IMR-90 (cell line): ENCODE measurements around the gene SS18L1. TPM values are rescaled to one million over a fixed set of nuclear protein-coding genes. Genes with fewer than 3 reads are reported as not detected.

ENCODE experiments used
- ATAC-seq: fragments of 200-7000 bp; cut with Tn5 transposase; 2 replicates; pipeline ENCODE4 v1.9.1; 2020; ENCODE audit warnings: low read depth, mild to moderate bottlenecking, moderate library complexity
- BruUV-seq: library from RNA; stranded (reverse); fragments of 400-500 nt; replicated peaks from 2 replicates; lab custom pipeline; 2021; lab: Mats Ljungman, UMichigan
- CTCF ChIA-PET: fragments of 300-600 bp; formaldehyde crosslinking; extraction: SDS; loops from one replicate; lab custom pipeline; 2021; ENCODE audit warnings: antibody characterized with exemption; lab: Yijun Ruan, JAX
- POLR2A ChIA-PET: fragments of 300-600 bp; sonication (Branson Sonifier 250); formaldehyde crosslinking; loops from one replicate; lab custom pipeline; 2022; ENCODE audit warnings: antibody characterized with exemption; ENCODE audit not compliant: unreplicated experiment; lab: Charles Lee
- DNase-seq: peaks from one replicate; pipeline ENCODE4 v3.0.0; 2013
- H2AFZ ChIP-seq: replicated peaks from 2 replicates; pipeline ENCODE3; 2013; ENCODE audit warnings: low read length, mild to moderate bottlenecking; ENCODE audit not compliant: poor library complexity
- H2AK5ac ChIP-seq: 2 replicates; pipeline ENCODE4 v1.6.1; 2013; ENCODE audit warnings: low read depth, low read length, inconsistent platforms
- H2AK9ac ChIP-seq: replicated peaks from 2 replicates; pipeline ENCODE3; 2013; ENCODE audit warnings: mild to moderate bottlenecking, low read depth, low read length, moderate library complexity; ENCODE audit not compliant: poor library complexity
- H2BK120ac ChIP-seq: 2 replicates; pipeline ENCODE4 v1.6.1; 2013; ENCODE audit warnings: low read depth, low read length, inconsistent platforms
- H2BK15ac ChIP-seq: 3 replicates; pipeline ENCODE4 v1.6.1; 2013; ENCODE audit warnings: low read depth, low read length, inconsistent platforms
- H2BK20ac ChIP-seq: 2 replicates; pipeline ENCODE4 v1.6.1; 2013; ENCODE audit warnings: low read depth, mild to moderate bottlenecking, inconsistent platforms, low read length, moderate library complexity
- H2BK5ac ChIP-seq: 2 replicates; pipeline ENCODE4 v1.6.1; 2013; ENCODE audit warnings: mild to moderate bottlenecking, low read depth, low read length, inconsistent platforms; ENCODE audit not compliant: poor library complexity, severe bottlenecking
- H3K14ac ChIP-seq: replicated peaks from 2 replicates; pipeline ENCODE4 v1.6.1; 2013; ENCODE audit warnings: low read depth, low read length, inconsistent platforms
- H3K18ac ChIP-seq: 2 replicates; pipeline ENCODE4 v1.6.1; 2013; ENCODE audit warnings: low read depth, low read length, control low read depth
- H3K23ac ChIP-seq: 2 replicates; pipeline ENCODE4 v1.6.1; 2013; ENCODE audit warnings: low read depth, low read length, inconsistent platforms
- H3K27ac ChIP-seq: 2 replicates; pipeline ENCODE4 v1.5.1; 2013; ENCODE audit warnings: mild to moderate bottlenecking, control low read depth, low read length; ENCODE audit not compliant: insufficient read depth
- H3K27me3 ChIP-seq: 2 replicates; pipeline ENCODE4 v1.6.1; 2013; ENCODE audit warnings: low read length; ENCODE audit not compliant: control insufficient read depth, insufficient read depth
- H3K36me3 ChIP-seq: 2 replicates; pipeline ENCODE4 v1.6.1; 2013; ENCODE audit warnings: low read length, mixed read lengths; ENCODE audit not compliant: control insufficient read depth, insufficient read depth
- H3K4ac ChIP-seq: 2 replicates; pipeline ENCODE4 v1.6.1; 2013; ENCODE audit warnings: low read depth, low read length, inconsistent platforms
- H3K4me1 ChIP-seq: 2 replicates; pipeline ENCODE4 v1.6.1; 2013; ENCODE audit warnings: low read length, mixed read lengths; ENCODE audit not compliant: control insufficient read depth, insufficient read depth
- H3K4me2 ChIP-seq: 2 replicates; pipeline ENCODE4 v1.6.1; 2013; ENCODE audit warnings: low read depth, mild to moderate bottlenecking, control low read depth, low read length, moderate library complexity
- H3K4me3 ChIP-seq: 2 replicates; pipeline ENCODE4 v1.5.1; 2013; ENCODE audit warnings: low read depth, mild to moderate bottlenecking, control low read depth, low read length, moderate library complexity; ENCODE audit not compliant: insufficient read depth
- H3K56ac ChIP-seq: 2 replicates; pipeline ENCODE4 v1.6.1; 2013; ENCODE audit warnings: low read length, inconsistent platforms; ENCODE audit not compliant: insufficient read depth; ENCODE audit errors: extremely low read depth
- H3K79me1 ChIP-seq, 2 experiments: 2 replicates each; pipeline ENCODE4 v1.6.1; 2013; ENCODE audit warnings: low read length in 2 of 2, inconsistent platforms in 1 of 2, low read depth in 1 of 2
- H3K9ac ChIP-seq: 2 replicates; pipeline ENCODE4 v1.6.1; 2013; ENCODE audit warnings: low read depth, low read length, control low read depth
- H3K9me1 ChIP-seq: 2 replicates; pipeline ENCODE4 v1.6.1; 2013; ENCODE audit warnings: low read length, inconsistent platforms; ENCODE audit not compliant: insufficient read depth
- H3K9me3 ChIP-seq: 2 replicates; pipeline ENCODE4 v1.6.1; 2013; ENCODE audit warnings: low read length; ENCODE audit not compliant: control insufficient read depth, insufficient read depth
- H4K20me1 ChIP-seq: 2 replicates; pipeline ENCODE4 v1.6.1; 2013; ENCODE audit warnings: low read length, inconsistent platforms; ENCODE audit not compliant: insufficient read depth
- H4K5ac ChIP-seq: 2 replicates; pipeline ENCODE4 v1.6.1; 2013; ENCODE audit warnings: mild to moderate bottlenecking, low read depth, low read length, control low read depth
- H4K8ac ChIP-seq, 2 experiments: 2 replicates each; pipeline ENCODE4 v1.6.1; 2013; ENCODE audit warnings: low read depth in 2 of 2, low read length in 2 of 2, control low read depth in 1 of 2, inconsistent platforms in 1 of 2
- H4K91ac ChIP-seq: 2 replicates; pipeline ENCODE4 v1.6.1; 2013; ENCODE audit warnings: low read depth, low read length, inconsistent platforms; ENCODE audit not compliant: insufficient read depth
- BHLHE40 ChIP-seq: fragments of 150-350 bp; IDR thresholded peaks from 2 replicates; pipeline ENCODE4 v1.6.1; 2016; ENCODE audit warnings: mild to moderate bottlenecking, low read depth, low read length
- CEBPB ChIP-seq: IDR thresholded peaks from 2 replicates; pipeline ENCODE4 v1.6.1; 2012; ENCODE audit warnings: low read depth, low read length, improper control_type of control experiment
- CHD1 ChIP-seq: IDR thresholded peaks from 2 replicates; pipeline ENCODE4 v1.6.1; 2012; ENCODE audit warnings: low read depth, low read length, improper control_type of control experiment
- FOS ChIP-seq: fragments of 150-350 bp; IDR thresholded peaks from 2 replicates; pipeline ENCODE4 v1.6.1; 2016; ENCODE audit warnings: low read depth, low read length
- MAZ ChIP-seq: IDR thresholded peaks from 2 replicates; pipeline ENCODE4 v1.6.1; 2012; ENCODE audit warnings: low read depth, mild to moderate bottlenecking, low read length, improper control_type of control experiment, moderate library complexity, borderline replicate concordance
- MXI1 ChIP-seq: IDR thresholded peaks from 2 replicates; pipeline ENCODE4 v1.6.1; 2012; ENCODE audit warnings: low read depth, mild to moderate bottlenecking, low read length, moderate library complexity, borderline replicate concordance
- POLR2A ChIP-seq: IDR thresholded peaks from 2 replicates; pipeline ENCODE4 v1.6.1; 2012; ENCODE audit warnings: mild to moderate bottlenecking, low read depth, low read length
- RAD21 ChIP-seq: IDR thresholded peaks from 2 replicates; pipeline ENCODE4 v1.6.1; 2012; ENCODE audit warnings: low read length, improper control_type of control experiment
- SMC3 ChIP-seq: fragments of 150-350 bp; IDR thresholded peaks from 2 replicates; pipeline ENCODE4 v1.6.1; 2016; ENCODE audit warnings: low read depth, mild to moderate bottlenecking, antibody characterized with exemption, low read length, moderate library complexity
- WGBS, 2 experiments: methylation state at CpG; one replicate each; pipeline versions ENCODE4 v1.1.5 to v1.1.7; 2013; ENCODE audit warnings: missing lambda C conversion rate in 2 of 2; ENCODE audit not compliant: insufficient read length in 1 of 2; ENCODE audit errors: extremely low coverage in 2 of 2; 5-methylcytosine and 5-hydroxymethylcytosine counted together
- dilution Hi-C: fragments of 300-500 bp; cut with HindIII; formaldehyde crosslinking; loops from one replicate; pipeline ENCODE4 v1.14.3; 2018; ENCODE audit warnings: low sequenced_read_pairs; ENCODE audit not compliant: unreplicated experiment
- in situ Hi-C: fragments of 300-500 bp; cut with MboI; formaldehyde crosslinking; loops from 3 replicates; pipeline ENCODE4 v1.14.3; 2019; ENCODE audit warnings: low sequenced_read_pairs, inconsistent platforms, mixed read lengths
- intact Hi-C: fragments of 100-400 bp; cut with micrococcal nuclease; formaldehyde crosslinking; loops from 2 replicates; pipeline ENCODE4 v1.10.0; 2022
- polyA plus RNA-seq, 3 experiments: library from polyadenylated mRNA; depleted of rRNA; stranded (reverse); fragments of >200 nt; gene quantifications; 2 replicates each; pipeline ENCODE4 v1.2.3, GENCODE V29; 2012; ENCODE audit warnings: low replicate concordance in 1 of 3
- total RNA-seq: library from RNA; depleted of rRNA; stranded (reverse); fragments of >200 nt; gene quantifications from 2 replicates; pipeline ENCODE4 v1.2.3, GENCODE V29; 2012
- TF ChIP-seq, protein P1 (sequence below): fragments of 150-350 bp; IDR thresholded peaks from 2 replicates; pipeline ENCODE4 v1.6.1; 2016; ENCODE audit warnings: low read depth, mild to moderate bottlenecking, low read length, moderate library complexity, borderline replicate concordance

SS18L1 gene
- total and polyA plus RNA-seq, 2 of the 4 experiments (the other 2 are of a cell fraction): 8.1 to 12.2 TPM

- Histone ChIP-seq H3K4me1 (no peaks in the 10 kb centered on the region), H3K4ac (no peak overlapping the region), H2AK9ac (no peak overlapping the region), H2BK120ac (no peak overlapping the region), H2BK20ac (no peak overlapping the region), H3K18ac (no peak overlapping the region), H3K9me3 (no peaks in the 10 kb centered on the region), H2AK5ac (no peak overlapping the region), H3K27ac (no peak overlapping the region), H3K36me3 (no peaks in the 10 kb centered on the region), H2BK5ac (no peak overlapping the region), H4K8ac (no peak overlapping the region), H4K5ac (no peak overlapping the region), H3K9me1 (no peaks in the 10 kb centered on the region), H3K23ac (no peak overlapping the region), H3K27me3 (peaks cover 32% of the 10 kb centered on the region), H3K14ac (no peak overlapping the region), H2BK15ac (no peak overlapping the region), H3K79me1 (no peaks in the 10 kb centered on the region; a peak in 1 of 4 replicates), H3K4me2 (no peak overlapping the region), H4K20me1 (no peaks in the 10 kb centered on the region; the same call in none of the 2 replicates), H3K9ac (no peak overlapping the region), H2AFZ (no peak overlapping the region), H3K4me3 (no peak overlapping the region), H3K56ac (no peak overlapping the region), H4K91ac (no peak overlapping the region)
- dilution Hi-C loops: no loop called here
- intact Hi-C loops: no loop called here
- TF ChIP-seq SMC3: no peak
- no peak for TF ChIP-seq RAD21
- TF ChIP-seq FOS: no peak
- no peak for TF ChIP-seq MXI1
- no peak for TF ChIP-seq POLR2A
- no peak for TF ChIP-seq CEBPB
- TF ChIP-seq MAZ: no peak
- no peak for TF ChIP-seq BHLHE40
- TF ChIP-seq, protein P1, sequence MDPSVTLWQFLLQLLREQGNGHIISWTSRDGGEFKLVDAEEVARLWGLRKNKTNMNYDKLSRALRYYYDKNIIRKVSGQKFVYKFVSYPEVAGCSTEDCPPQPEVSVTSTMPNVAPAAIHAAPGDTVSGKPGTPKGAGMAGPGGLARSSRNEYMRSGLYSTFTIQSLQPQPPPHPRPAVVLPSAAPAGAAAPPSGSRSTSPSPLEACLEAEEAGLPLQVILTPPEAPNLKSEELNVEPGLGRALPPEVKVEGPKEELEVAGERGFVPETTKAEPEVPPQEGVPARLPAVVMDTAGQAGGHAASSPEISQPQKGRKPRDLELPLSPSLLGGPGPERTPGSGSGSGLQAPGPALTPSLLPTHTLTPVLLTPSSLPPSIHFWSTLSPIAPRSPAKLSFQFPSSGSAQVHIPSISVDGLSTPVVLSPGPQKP: no peak
- no peak for TF ChIP-seq CHD1
- ATAC-seq (no peak), DNase-seq (no peak)
- BruUV-seq: no TSS peak
- 78% methylated on average over 8 of the region's 8 CpGs; no CpG with 5 or more reads in 1 of the 2 experiments for WGBS, 2 experiments
- in situ Hi-C loops: no loop called here
- ChIA-PET CTCF (no interaction called here), POLR2A (no interaction called here)
Observed at GRCh38 chr20:62211216-62211615, 67.6 kb downstream of the SS18L1 start.
